ENCODE results near the gene PREP.
"Not testable (repeated sequence)": the region's sequence is repeated elsewhere in the genome, so short reads cannot be mapped to it uniquely, and the experiment has no call there.

PREP gene

DNA sequence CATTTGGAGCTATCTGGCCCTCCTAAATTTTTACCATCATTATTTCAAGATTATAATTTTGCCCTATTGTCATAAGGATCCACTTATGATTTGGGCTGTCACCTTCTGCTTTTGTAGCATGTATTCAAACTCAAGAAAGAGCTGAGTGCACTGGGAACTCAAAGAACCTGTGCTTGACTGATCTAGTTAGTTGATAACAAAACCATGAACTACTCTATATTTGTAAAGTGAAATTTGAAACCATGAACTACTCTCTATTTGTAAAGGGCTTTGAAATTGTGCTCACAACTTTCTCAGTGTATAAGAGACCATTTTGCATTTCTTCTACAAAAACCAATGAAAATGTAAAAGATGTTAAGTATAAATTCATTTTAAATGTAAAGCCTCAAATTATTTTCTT, 145.5 kb downstream of the PREP start:
- no peak overlapping the region for H3K4me3 ChIP-seq (ENCODE audit: low read depth, low read length)
- TF ChIP-seq, protein P1, sequence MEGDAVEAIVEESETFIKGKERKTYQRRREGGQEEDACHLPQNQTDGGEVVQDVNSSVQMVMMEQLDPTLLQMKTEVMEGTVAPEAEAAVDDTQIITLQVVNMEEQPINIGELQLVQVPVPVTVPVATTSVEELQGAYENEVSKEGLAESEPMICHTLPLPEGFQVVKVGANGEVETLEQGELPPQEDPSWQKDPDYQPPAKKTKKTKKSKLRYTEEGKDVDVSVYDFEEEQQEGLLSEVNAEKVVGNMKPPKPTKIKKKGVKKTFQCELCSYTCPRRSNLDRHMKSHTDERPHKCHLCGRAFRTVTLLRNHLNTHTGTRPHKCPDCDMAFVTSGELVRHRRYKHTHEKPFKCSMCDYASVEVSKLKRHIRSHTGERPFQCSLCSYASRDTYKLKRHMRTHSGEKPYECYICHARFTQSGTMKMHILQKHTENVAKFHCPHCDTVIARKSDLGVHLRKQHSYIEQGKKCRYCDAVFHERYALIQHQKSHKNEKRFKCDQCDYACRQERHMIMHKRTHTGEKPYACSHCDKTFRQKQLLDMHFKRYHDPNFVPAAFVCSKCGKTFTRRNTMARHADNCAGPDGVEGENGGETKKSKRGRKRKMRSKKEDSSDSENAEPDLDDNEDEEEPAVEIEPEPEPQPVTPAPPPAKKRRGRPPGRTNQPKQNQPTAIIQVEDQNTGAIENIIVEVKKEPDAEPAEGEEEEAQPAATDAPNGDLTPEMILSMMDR (IDR thresholded peaks at IDR 0.05; ENCODE audit: low read depth, low read length): no peak

DNA sequence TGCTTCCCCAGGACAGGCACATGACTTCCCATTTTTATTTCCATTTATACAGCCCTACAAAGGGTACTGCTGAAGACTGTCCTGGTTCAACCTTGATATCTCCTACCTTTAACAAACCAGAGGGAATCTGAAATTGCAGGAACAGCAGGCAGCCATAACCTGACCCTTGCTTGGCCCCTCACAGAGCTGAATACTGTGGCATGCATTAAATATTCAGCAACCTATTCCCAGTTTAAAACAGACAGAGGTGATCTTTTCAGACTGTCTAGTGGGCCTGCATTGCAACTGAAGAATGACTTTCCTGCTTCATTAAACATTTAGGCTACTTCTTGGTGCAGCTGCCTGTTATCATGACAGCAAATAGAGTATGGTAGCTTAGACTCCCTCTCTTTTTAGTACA, 146.3 kb downstream of the PREP start:
- TF ChIP-seq, protein P1 (IDR thresholded peaks at IDR 0.05; ENCODE audit: low read depth, low read length): no peak
- no peak overlapping the region for H3K4me3 ChIP-seq (ENCODE audit: low read depth, low read length)

DNA sequence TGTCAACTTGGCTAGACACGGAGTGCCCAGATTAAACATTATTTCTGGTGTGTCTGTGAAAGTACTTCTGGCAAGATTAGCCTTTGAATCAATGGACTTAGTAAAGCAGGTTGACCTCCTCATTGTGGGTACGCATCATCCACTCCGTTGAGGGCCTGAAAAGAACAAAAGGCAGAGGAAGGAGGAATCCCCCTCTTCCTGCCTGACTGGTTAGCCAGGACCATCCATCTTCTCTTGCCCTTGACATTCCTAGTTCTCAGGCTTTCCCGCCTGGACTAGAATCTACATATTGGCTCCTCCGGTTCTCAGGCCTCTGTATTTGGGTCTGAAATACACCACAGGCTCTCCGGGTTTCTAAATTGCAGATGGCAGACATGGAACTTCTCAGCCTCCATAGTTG, 149.1 kb downstream of the PREP start:
- H3K4me3 ChIP-seq (ENCODE audit: low read depth, low read length): no peak overlapping the region
- TF ChIP-seq, protein P1 (IDR thresholded peaks at IDR 0.05; ENCODE audit: low read depth, low read length): no peak

DNA sequence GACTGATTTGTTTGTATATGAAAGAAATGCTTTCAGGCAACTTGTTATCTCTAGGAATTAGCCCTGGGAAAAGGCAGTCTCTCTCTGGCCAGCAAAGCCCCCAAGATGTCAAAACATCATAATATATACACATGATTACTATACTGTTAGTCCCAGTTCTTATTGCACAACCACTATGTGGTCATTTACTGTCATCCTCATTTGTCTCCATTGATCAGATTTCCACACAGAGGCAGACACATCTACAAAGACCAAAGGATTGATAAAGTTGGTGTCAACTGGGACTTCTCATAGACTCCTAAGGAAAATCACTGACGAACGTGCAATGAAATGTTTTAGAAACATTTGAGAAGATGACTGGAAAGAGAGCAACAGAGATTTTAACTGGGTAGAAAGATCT, 151.2 kb downstream of the PREP start:
- TF ChIP-seq, protein P1 (IDR thresholded peaks at IDR 0.05; ENCODE audit: low read depth, low read length): no peak

DNA sequence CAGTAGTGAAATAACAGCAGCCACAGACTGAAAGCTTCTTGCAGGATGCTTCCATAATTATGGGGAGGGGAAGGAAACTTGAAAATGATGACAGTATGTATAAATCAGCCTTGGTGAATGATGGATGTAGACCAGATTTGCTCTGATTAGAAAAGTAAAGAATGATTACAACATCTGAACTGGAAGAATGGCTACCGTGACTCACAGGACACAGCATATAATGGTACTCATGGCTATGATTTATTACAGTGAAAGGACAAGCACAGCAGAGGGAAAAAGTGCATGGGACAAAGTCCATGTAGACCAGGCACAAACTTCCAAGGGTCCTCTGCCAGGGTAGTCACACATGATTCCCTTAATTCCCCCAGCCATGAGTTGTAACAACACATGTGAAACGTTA, 152.3 kb downstream of the PREP start:
- H3K4me3 ChIP-seq (ENCODE audit: low read depth, low read length): no peak overlapping the region
- TF ChIP-seq, protein P1 (IDR thresholded peaks at IDR 0.05; ENCODE audit: low read depth, low read length): no peak

More for the DNA sequence above, 151.2 kb downstream of the PREP start:
- no peak overlapping the region for H3K4me3 ChIP-seq (ENCODE audit: low read depth, low read length)

GRCh38 chr6:105243487-105243886, 159.4 kb downstream of the PREP start:
- TF ChIP-seq, protein P1 (IDR thresholded peaks at IDR 0.05; ENCODE audit: low read depth, low read length): no peak
- no peak overlapping the region for H3K4me3 ChIP-seq (ENCODE audit: low read depth, low read length)

- TF ChIP-seq, protein P1 (IDR thresholded peaks at IDR 0.05; ENCODE audit: low read depth, low read length): no peak
- no peak overlapping the region for H3K4me3 ChIP-seq (ENCODE audit: low read depth, low read length)
These were observed 167.7 kb downstream of the PREP start for GRCh38 chr6:105235155-105235554.

- not testable (repeated sequence) for H3K4me3 ChIP-seq (ENCODE audit: low read depth, low read length)
These were observed 171.1 kb downstream of the PREP start for GRCh38 chr6:105231771-105232170.
